MM.1S (cell line): ENCODE results near the gene TSPAN5.

ENCODE experiments used
- DNase-seq: peaks from one replicate; pipeline ENCODE4 v3.0.0-alpha.2; 2015
- H2AFZ ChIP-seq: fragments of 300-600 bp; sonication (generic); 2 replicates; pipeline ENCODE4 v1.6.0; 2016; ENCODE audit warnings: antibody characterized with exemption, low read length
- H3F3A ChIP-seq: fragments of 300-600 bp; sonication (generic); 2 replicates; pipeline ENCODE4 v1.6.1; 2016; ENCODE audit warnings: mild to moderate bottlenecking, antibody characterized with exemption, low read length, moderate library complexity, mixed read lengths; ENCODE audit not compliant: insufficient read depth
- H3K27ac ChIP-seq: fragments of 300-600 bp; sonication (generic); 2 replicates; pipeline ENCODE4 v1.5.1; 2016; ENCODE audit warnings: mild to moderate bottlenecking, low read length
- H3K27me3 ChIP-seq: fragments of 300-600 bp; sonication (generic); replicated peaks from 2 replicates; pipeline ENCODE4 v1.6.0; 2016; ENCODE audit warnings: low read length; ENCODE audit not compliant: insufficient read depth
- H3K36me3 ChIP-seq: fragments of 300-600 bp; sonication (generic); replicated peaks from 2 replicates; pipeline ENCODE4 v1.6.1; 2016; ENCODE audit warnings: mild to moderate bottlenecking, low read length, mixed read lengths; ENCODE audit not compliant: insufficient read depth
- H3K4me1 ChIP-seq: fragments of 300-600 bp; sonication (generic); 2 replicates; pipeline ENCODE4 v1.6.1; 2016; ENCODE audit warnings: low read length, mixed read lengths
- H3K4me2 ChIP-seq: fragments of 300-600 bp; sonication (generic); 2 replicates; pipeline ENCODE4 v1.6.0; 2016; ENCODE audit warnings: low read depth, low read length
- H3K4me3 ChIP-seq: fragments of 300-600 bp; sonication (generic); 2 replicates; pipeline ENCODE4 v1.5.1; 2016; ENCODE audit warnings: low read length, mixed read lengths
- H3K79me2 ChIP-seq: fragments of 300-600 bp; sonication (generic); 2 replicates; pipeline ENCODE4 v1.6.1; 2016; ENCODE audit warnings: mixed run types, low read length, mixed read lengths
- H3K9ac ChIP-seq: fragments of 300-600 bp; sonication (generic); 2 replicates; pipeline ENCODE4 v1.6.1; 2016; ENCODE audit warnings: low read length, mixed read lengths
- H3K9me2 ChIP-seq: fragments of 300-600 bp; sonication (generic); replicated peaks from 2 replicates; pipeline ENCODE4 v1.6.1; 2016; ENCODE audit warnings: mild to moderate bottlenecking, low read length, mixed read lengths; ENCODE audit not compliant: insufficient read depth
- H3K9me3 ChIP-seq: fragments of 300-600 bp; sonication (generic); replicated peaks from 2 replicates; pipeline ENCODE4 v1.6.1; 2016; ENCODE audit warnings: mild to moderate bottlenecking, low read length, mixed read lengths; ENCODE audit not compliant: insufficient read depth
- H4K20me1 ChIP-seq: fragments of 300-600 bp; sonication (generic); 2 replicates; pipeline ENCODE4 v1.6.1; 2016; ENCODE audit warnings: mild to moderate bottlenecking, low read length, moderate library complexity, mixed read lengths; ENCODE audit not compliant: insufficient read depth
- EZH2 ChIP-seq: fragments of 300-600 bp; sonication (generic); optimal IDR thresholded peaks from 2 replicates; pipeline ENCODE3; 2017; ENCODE audit warnings: low read depth, mild to moderate bottlenecking, antibody characterized with exemption, low read length, mixed read lengths
- EZH2phosphoT487 ChIP-seq: fragments of 300-600 bp; sonication (generic); IDR thresholded peaks from 2 replicates; pipeline ENCODE4 v1.6.1; 2018; ENCODE audit warnings: antibody characterized with exemption, low read length
- TF ChIP-seq, protein P1 (sequence below): fragments of 300-600 bp; sonication (generic); IDR thresholded peaks from 2 replicates; pipeline ENCODE4 v1.5.1; 2016; ENCODE audit warnings: antibody characterized with exemption, low read length, mixed read lengths

The TSPAN5 gene

DNA sequence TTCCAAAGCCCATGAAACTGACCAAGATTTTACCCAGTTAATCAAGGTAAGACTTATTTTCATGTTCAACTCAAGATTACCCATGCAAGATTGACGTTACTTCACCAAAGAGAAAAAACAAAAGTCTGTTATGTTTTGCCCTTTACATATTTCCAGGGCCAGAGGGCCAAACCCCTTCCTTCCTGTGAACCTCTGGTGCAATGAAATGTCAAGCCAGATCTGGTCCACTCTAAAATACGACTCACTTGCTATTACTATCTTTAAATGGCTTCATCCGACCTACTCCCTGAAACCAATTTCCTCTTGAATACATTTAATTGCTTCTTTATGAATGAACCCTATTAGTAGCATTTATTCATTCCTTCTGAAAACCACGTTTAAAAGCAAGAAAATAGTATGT lies 33.0 kb downstream of the TSPAN5 start:
- H3K4me1 ChIP-seq = no peaks in the 10 kb centered on the region
- no peak overlapping the region for H3K27ac ChIP-seq
- H3K27me3 ChIP-seq = no peaks in the 10 kb centered on the region
- no peaks in the 10 kb centered on the region for H3K9me3 ChIP-seq
- no peaks in the 10 kb centered on the region for H3K9me2 ChIP-seq
- H3K4me2 ChIP-seq = no peak overlapping the region
- no peaks in the 10 kb centered on the region for H3K79me2 ChIP-seq
- H2AFZ ChIP-seq = no peak overlapping the region
- no peak overlapping the region for H3K9ac ChIP-seq
- no peaks in the 10 kb centered on the region for H3F3A ChIP-seq
- no peak overlapping the region for H3K4me3 ChIP-seq
- DNase-seq = no peak
- no peaks in the 10 kb centered on the region for H3K36me3 ChIP-seq
- H4K20me1 ChIP-seq = no peaks in the 10 kb centered on the region
- TF ChIP-seq, protein P1, sequence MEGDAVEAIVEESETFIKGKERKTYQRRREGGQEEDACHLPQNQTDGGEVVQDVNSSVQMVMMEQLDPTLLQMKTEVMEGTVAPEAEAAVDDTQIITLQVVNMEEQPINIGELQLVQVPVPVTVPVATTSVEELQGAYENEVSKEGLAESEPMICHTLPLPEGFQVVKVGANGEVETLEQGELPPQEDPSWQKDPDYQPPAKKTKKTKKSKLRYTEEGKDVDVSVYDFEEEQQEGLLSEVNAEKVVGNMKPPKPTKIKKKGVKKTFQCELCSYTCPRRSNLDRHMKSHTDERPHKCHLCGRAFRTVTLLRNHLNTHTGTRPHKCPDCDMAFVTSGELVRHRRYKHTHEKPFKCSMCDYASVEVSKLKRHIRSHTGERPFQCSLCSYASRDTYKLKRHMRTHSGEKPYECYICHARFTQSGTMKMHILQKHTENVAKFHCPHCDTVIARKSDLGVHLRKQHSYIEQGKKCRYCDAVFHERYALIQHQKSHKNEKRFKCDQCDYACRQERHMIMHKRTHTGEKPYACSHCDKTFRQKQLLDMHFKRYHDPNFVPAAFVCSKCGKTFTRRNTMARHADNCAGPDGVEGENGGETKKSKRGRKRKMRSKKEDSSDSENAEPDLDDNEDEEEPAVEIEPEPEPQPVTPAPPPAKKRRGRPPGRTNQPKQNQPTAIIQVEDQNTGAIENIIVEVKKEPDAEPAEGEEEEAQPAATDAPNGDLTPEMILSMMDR = no peak
- TF ChIP-seq EZH2phosphoT487 = no peak
- TF ChIP-seq EZH2 = no peak

DNA sequence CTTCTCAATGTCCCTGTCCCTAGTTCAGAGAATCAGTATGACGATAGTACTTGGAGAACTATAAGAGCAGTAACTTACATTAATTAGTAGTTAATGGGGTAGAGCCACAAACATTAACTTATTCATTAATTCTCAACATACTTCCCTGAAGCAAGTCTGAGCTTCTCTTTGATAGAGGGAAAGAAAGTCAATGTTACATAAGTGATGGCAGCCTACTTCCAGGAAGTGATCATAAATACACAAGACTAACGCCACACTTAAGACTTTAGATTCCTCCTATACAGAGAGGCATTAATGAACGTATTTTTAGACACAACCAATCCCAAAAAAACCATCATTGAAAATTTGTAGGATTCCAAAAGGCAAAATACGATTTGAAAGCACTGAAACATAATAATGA lies 33.8 kb downstream of the TSPAN5 start:
- H2AFZ ChIP-seq = no peak overlapping the region
- no peaks in the 10 kb centered on the region for H3K79me2 ChIP-seq
- no peaks in the 10 kb centered on the region for H3F3A ChIP-seq
- no peak overlapping the region for H3K27ac ChIP-seq
- TF ChIP-seq, protein P1 = no peak
- no peak for TF ChIP-seq EZH2
- TF ChIP-seq EZH2phosphoT487 = no peak
- H3K9ac ChIP-seq = no peak overlapping the region
- H3K4me2 ChIP-seq = no peak overlapping the region
- H3K9me2 ChIP-seq = no peaks in the 10 kb centered on the region
- no peak for DNase-seq
- no peaks in the 10 kb centered on the region for H3K4me1 ChIP-seq
- no peaks in the 10 kb centered on the region for H3K9me3 ChIP-seq
- no peak overlapping the region for H3K4me3 ChIP-seq
- H3K36me3 ChIP-seq = no peaks in the 10 kb centered on the region
- H4K20me1 ChIP-seq = no peaks in the 10 kb centered on the region
- no peaks in the 10 kb centered on the region for H3K27me3 ChIP-seq

DNA sequence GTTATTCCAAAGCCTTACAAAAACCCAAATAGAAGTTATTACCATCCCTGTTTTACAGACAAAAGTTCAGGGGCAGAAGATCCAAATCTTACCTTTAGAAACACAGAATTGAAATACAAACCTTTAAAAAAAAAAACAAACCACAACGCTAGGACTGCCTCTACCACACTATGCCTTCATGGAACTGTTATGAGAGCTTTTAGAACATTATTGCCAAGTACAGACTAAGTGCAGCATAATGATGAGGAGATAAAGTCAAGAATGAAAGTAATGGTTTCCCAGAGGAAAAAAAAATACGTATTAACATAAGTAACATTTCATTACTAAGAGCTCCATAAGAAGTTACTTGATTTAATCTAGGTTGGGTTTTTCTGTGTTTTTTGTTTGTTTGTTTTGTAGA lies 34.3 kb downstream of the TSPAN5 start:
- H4K20me1 ChIP-seq = no peaks in the 10 kb centered on the region
- no peak overlapping the region for H3K4me2 ChIP-seq
- H3K4me3 ChIP-seq = no peak overlapping the region
- no peaks in the 10 kb centered on the region for H3F3A ChIP-seq
- H2AFZ ChIP-seq = no peak overlapping the region
- H3K4me1 ChIP-seq = no peaks in the 10 kb centered on the region
- DNase-seq = no peak
- H3K9ac ChIP-seq = no peak overlapping the region
- H3K79me2 ChIP-seq = no peaks in the 10 kb centered on the region
- no peaks in the 10 kb centered on the region for H3K9me2 ChIP-seq
- H3K27ac ChIP-seq = no peak overlapping the region
- H3K36me3 ChIP-seq = no peaks in the 10 kb centered on the region
- H3K9me3 ChIP-seq = no peaks in the 10 kb centered on the region
- TF ChIP-seq, protein P1 = no peak
- TF ChIP-seq EZH2phosphoT487 = no peak
- TF ChIP-seq EZH2 = no peak
- no peaks in the 10 kb centered on the region for H3K27me3 ChIP-seq
